Stimulated activated CD4-positive, alpha-beta T cell treated with anti-CD3 and anti-CD28 coated beads, TNF-alpha, amount 100 ng/mL, for 24 hours (primary cell): ENCODE measurements around the gene ALK.

Source experiments
- DNase-seq, 3 experiments: peaks; one replicate each; pipeline ENCODE4 v3.0.0-alpha.2; 2020; ENCODE audit warnings: low read depth in 3 of 3

ALK gene

GRCh38 chr2:29902356-29902755 is 19.0 kb downstream of the ALK start:
- DNase-seq: no peak

- DNase-seq: no peak
Measured at GRCh38 chr2:29900971-29901633, 20.3 kb downstream of the ALK start.

- DNase-seq: no peak
Measured at GRCh38 chr2:29898999-29899398, 22.4 kb downstream of the ALK start.

GRCh38 chr2:29894822-29895614 is 26.4 kb downstream of the ALK start:
- DNase-seq: no peak

DNA sequence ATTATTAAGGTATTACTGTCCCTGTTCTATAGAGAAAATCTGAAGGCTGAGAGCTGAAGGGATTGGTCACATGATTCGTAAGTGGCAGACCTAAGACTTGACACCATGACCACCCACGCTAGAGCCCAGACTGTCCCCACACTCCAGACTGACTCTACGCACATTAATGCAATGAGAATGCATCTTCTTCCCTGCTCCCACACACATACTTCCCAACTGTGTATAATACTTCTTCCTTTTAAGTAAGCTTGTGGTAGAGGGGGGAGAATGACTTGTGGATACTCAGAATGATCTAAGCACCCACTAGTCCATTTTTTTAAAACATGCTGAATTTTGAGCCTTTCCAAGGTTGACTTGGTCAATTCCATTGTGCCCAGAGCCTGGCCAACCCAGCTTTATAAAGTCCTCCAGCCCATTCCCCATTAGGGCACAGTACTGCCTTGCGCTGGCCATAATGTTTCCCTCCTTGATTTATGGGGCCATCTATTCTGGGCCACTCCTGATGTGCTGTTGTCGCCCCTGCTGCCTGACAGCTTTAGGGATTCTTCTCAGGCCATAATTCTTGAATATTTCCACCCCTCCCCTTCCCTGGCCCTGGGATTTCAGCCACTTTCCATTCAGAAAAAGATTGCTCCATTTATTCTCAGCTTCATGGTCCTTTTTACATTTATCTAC is 28.7 kb downstream of the ALK start:
- no peak for DNase-seq

DNA sequence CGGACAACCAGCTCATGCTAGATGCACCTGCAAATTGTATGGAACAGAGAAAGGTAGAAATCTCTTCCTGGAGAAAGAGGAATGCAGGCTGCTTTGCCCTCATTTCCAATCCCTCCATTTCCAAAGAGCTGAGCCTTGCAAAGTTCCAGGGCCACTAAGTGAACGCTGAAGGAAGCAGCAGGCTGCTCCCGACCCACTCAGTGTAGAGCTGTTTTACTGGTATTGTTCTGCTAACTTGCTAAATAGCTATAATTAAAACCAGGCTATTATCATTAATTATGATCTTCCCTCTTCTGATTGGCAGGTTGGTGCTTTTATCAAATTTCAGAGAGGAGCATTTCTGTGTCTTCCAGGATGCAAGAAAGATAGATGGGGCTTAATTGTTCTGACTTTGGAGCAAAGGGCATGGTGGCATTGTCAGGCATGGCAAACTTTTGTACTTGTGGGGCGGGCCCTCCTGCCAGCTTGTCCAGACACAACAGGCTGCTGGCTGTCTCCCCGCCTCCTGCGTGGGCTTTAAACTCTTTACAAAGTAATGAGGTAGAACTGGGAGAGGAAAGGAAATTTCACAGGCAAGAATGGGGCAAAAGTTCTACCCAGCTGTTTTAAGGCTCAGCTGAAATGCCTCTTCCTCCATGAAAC is 40.2 kb downstream of the ALK start:
- no peak for DNase-seq

- no peak for DNase-seq
Measured at GRCh38 chr2:29880084-29880483, 41.3 kb downstream of the ALK start.

- no peak for DNase-seq
Measured at GRCh38 chr2:29879456-29879855, 41.9 kb downstream of the ALK start.

DNA sequence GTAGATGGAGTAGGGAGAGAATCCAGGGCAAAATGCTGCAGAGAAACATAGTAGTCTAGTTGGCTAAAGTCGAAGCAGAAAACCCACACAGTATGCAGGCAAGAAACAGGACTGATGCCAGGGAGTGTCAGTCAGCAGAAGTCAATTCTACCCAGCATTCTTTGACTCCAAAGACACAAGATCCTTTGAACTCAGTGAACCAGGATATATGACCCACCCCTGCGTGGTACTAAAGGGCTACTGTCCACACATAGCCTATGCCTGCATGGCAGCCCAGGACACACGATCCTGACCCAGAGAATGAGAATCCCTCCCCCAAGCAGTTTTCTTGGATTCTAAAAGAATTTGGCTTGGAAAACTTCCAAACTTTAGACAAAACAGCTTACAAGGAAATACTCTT is 42.5 kb downstream of the ALK start:
- DNase-seq: no peak

GRCh38 chr2:29876374-29876773 is 45.0 kb downstream of the ALK start:
- DNase-seq: no peak

- DNase-seq: no peak
Measured at GRCh38 chr2:29874745-29875144, 46.6 kb downstream of the ALK start.

- DNase-seq: no peak
Measured at GRCh38 chr2:29872870-29873269, 48.5 kb downstream of the ALK start.

- DNase-seq: no peak
Measured at GRCh38 chr2:29871541-29871940, 49.8 kb downstream of the ALK start.

DNA sequence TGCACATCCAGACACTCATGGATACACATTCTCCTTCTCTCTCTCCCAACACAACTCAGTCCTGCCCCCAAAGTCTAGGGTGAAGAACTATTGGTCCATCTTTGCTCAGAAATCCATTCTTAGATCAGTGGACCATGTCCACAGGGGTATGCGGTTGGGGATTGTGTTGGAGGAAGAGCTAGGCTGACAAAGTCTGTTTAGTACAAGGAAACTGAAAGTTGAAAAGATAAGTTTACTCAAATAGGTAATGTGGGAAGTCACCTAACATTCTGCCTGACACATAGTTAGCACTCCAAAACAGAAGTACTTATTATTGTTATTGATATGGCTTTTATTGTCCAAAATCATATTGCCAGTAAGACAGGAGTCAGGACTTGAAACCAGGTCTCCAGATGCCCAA is 55.9 kb downstream of the ALK start:
- no peak for DNase-seq

- no peak for DNase-seq
Measured at GRCh38 chr2:29864988-29865387, 56.4 kb downstream of the ALK start.

- DNase-seq: no peak
Measured at GRCh38 chr2:29855924-29856639, 65.3 kb downstream of the ALK start.

DNA sequence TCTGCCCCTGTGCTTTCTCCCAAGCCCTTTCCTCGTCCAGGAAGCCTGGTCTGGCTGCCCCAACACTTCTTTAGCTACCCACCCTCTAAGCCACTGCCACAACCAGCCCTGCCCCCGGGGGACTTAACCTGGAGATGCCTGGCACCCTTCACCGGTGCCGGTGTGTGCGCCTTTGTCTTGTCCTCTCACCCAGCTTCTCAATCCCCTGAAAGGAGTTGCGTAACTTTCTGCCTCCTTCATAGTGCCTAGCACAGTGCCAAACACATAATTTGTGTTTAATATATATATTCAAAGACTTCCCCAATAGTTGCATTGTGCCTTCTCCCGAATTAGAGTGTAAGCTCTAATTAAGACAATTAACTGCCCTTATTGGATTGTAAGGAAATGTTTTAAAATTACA is 70.6 kb downstream of the ALK start:
- no peak for DNase-seq

GRCh38 chr2:29848566-29849310 is 72.6 kb downstream of the ALK start:
- DNase-seq: no peak

DNA sequence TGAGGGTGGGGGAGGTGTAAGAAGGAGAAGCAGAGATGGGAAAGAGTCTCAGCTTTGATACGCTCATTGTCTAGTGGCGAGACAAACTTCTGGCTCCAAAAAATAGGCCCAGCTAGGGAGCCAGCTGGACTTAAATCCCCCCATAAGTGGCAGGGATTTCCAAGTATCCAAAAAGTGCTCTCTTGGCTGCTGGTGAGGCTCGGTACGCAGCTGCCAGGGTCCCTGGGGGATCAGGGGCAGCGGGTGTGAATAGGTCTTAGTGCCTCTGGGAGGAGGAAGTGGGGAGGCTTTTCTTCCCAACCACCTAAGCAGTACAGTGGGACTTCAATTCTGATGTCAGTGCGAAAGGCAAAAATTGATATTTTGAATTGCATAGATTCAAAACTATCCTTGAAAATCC is 73.5 kb downstream of the ALK start:
- no peak for DNase-seq

- no peak for DNase-seq
Measured at GRCh38 chr2:29844713-29845326, 76.6 kb downstream of the ALK start.
